Activated CD4-positive, alpha-beta T cell treated with anti-CD3 and anti-CD28 coated beads for 4 hours (primary cell): ENCODE measurements around the gene ROPN1B.
"Not testable (repeated sequence)": the region's sequence is repeated elsewhere in the genome, so short reads cannot be mapped to it uniquely, and the experiment has no call there.

Experiments
- DNase-seq, 2 donors: peaks; one replicate each; pipeline ENCODE4 v3.0.0-alpha.2; 2020

Gene ROPN1B

DNA sequence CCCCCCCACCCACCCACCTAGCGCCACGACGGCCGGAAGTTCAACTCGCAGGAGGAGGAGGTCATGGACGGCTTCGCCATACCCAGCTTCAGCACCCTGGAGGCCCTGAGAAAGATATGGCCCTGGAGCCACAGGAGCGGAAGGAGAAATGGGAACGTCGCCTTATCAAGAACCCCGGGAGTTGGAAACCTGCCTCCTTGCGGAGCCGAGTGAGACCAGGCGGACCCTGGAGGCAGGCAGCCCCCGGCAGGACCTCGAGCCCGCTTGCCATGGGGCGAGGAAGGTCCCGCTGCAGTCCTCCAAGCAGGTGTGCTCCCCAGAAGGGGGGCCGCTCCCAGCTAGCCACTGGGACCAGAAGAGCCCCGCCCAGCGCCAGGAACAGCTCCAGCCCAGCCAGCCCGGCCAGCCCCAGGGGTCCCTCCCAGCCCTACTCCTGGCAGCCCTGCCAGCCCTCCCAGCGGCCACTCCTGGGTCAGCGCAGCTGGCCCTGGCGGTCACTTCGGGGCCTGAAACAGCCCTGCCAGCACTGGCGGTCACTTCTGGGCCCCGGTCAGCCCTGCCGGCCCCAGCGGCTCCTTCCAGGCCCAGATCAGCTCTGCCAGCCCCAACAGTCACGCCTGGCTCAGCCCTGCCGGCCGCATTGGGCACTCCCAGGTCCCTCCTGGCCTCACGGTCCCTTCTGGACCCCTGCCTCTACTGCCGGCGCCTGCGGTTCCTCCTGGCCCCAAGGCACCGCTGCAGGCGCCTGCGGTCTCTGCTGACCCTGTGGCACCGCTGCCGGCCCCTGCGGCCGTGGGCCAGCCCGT, 10.3 kb upstream of the ROPN1B start:
- DNase-seq = no peak

DNA sequence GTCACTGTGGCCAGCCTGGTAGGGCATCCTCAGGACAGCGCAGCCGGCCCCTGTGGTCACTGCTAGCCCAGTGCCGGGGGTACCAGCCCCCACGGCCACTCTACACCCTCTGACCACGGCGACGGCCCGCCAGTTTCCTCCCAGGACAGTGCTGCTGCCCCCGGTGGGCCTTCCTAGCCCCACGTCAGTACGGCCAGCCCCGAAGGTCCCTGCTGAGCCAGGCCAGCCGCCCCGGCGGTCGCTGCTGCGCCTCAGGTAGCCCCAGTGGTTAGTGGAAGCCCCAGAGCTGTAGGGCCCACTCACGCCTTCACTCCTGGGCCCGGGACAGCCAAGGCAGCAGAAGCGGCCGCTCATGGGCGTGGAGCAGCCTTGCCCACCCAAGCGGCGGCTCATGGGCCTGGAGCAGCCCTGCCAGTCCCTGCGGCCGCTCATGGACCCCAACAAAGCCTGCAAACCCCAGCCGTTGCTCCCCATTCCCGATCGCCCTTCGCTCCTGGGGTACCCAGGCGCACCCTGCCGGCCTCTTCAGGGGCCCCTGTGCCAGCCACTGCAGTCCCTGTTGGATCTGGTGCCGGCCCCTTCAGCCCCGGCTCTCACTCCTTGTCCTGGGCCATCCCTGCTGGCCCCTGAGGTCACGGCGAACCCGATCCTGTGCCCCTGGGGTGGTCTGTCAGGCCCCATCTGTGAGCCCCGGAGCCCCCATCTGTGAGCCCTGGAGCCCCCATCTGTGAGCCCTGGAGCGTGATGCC, 9.5 kb upstream of the ROPN1B start:
- DNase-seq = no peak

- DNase-seq = no peak
Observed at GRCh38 chr3:125960066-125960424, 8.9 kb upstream of the ROPN1B start.

DNA sequence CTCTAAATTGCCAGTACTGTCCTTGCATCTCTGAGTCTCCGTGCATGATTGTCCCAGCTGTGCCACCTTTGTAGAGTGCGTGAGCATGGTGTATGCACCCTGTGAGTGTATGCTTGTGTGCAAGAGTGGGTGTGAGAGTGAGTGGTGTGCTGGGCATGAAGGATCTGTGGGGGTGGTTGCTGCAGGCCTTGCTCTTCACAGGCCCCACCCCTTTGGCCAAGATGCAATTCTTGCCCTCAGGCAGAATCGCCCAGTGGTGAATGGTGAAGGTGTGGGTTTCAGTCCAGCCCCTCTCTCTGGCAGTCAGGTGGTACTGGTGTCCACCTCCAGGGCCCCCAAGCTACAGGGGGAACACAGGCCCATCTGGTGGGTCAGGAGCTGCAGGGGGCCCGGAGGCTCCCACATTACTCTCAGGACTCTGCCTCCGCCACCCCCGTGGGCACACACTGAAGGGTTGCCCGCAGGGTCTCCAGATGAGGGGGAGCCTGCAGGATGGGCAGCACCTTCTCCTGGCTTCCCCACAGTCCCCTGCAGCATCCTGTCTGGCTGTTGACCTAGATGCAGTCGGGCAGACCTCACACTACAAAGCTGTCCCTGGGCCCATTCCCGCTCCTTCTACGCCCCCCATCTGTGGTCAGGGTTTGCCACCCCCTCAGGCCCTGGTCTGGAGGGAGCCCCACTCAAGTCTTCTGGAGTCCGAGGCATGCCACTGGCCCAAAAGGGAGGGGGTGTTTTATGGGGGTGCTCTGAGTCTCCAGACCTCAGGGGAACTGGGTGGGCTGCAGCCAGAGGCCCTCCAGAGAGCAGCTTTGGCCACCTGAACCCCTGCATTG, 8.3 kb upstream of the ROPN1B start:
- no peak for DNase-seq

DNA sequence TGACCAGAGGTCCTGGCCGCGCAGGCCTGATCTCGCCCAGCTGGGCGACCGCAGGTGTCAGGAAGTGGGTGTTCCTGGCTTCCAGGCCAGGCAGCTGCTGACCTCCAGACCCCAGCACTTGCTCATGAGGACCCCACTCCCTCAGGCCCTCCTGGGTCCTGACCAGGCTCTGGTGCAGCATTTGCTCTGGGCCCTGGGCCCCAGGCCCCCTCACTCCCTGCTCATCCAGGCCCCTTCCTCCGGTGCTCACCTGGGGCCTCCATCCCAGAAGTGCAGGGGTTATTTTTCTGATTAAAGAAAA, 7.7 kb upstream of the ROPN1B start:
- DNase-seq = no peak

DNA sequence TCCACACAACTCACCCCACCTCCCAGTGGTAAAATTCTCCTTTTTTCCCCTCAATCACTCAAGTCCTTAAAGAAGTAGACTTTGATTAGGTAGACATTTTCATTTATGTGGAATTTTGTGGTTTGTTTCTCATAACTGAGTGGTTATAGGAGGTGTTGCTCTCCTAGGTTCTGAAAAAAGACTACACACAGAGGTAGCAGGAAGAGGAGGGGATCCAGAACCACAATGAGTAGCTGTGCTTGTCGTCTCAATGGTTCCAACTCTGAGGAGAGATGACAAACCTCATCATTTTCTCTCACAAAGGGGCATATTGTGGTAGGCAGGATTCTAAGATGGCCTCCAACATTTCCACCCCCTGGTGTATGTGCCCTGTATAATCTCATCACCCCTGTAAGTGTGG, 5.1 kb upstream of the ROPN1B start:
- DNase-seq = not testable (repeated sequence)

DNA sequence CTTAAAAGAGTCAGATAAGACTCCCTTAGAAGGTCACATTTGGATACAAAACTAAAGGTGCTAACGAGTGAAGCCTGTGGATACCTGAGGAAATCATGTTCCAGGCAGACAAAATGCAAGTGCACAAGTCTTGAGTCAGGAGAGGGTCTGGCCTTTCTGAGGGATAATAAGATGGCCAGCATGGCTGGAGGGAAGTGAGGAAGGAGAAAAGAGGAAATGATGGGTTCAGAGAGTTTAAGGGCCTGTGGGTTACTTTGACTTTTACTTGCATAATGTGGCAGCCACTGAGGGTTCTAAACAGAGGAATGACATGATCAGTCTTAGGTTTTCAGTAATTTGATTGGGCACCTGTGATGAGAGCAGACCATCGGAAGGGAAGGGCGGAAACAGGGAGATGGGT, 3.5 kb upstream of the ROPN1B start:
- DNase-seq = no peak

DNA sequence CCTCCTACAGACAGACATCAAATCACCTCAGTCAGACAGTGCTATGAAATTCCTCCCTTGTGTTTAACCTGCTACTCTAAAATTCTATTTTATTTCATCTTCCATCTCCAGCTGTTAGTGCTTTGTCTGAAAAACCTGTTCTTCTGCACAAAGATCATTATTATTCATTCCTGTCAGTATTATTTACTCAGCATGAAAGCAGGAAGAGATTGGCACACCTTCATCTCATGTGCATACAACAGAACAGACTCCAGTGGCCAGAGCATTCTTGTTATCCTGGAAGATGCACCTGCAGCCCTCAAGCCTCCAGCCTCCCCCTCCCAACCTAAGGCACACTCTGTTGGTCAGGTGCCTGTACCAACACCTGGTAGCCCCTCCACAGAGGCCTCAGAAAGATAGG, 1.8 kb upstream of the ROPN1B start:
- DNase-seq = no peak

DNA sequence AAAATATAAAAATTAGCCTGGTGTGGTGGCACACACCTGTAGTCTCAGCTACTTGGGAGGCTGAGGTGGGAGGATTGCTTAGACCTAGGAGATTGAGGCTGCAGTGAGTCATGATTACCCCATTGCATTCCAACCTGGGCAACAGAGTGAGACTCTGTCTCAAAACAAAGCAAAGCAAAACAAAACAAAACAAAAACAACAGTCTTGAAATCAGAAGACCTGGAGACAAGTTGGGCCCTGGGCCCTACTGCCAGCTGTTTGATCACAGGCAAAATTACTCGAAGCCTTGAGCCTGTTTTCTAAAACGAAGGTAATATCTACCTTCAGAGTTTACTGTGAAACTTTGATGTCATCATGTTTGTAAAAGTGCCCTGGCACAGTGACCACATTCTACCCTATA, 857 bp upstream of the ROPN1B start:
- not testable (repeated sequence) for DNase-seq

DNA sequence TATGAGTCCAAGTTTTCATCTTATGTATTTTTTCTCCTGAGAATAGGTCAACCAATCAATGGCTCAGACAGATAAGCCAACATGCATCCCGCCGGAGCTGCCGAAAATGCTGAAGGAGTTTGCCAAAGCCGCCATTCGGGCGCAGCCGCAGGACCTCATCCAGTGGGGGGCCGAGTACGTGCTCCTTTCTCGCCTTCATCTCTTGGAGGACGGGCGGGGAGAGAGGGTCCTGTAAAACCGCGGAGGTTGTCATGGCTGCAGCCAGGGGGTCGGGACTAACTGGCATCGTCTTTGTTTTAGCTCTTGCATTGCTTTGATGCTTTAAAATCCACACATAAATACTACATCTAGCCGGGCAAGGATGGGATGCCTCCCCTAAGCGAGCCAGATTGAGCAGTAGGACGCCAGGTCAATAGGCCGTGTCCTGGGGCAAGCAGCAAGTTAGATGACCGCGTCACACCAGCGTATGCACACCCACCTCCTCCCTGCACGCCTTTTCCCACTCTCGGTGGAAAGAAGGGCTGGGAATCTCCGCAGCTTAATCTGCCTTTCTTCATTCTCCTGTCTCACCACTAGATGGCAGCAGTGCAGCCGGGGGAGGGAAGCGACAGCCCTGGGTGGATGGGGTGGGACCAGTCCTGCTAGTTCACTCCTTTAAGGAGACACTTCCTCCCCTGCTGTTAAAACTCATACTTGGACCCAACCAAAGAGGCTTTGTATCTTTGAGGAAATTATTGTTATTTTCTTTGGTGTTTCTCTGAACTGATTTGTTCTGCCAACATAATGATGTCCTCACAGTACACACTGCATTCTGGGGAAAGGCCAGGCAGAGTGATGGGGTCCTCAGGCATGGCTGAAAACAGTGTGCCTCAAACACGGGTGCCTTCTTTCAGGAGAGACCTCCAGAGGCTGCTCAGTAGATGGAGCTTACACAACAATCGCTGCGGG, 3.3 kb downstream of the ROPN1B start:
- peak in 1 of 2 donors; percentile 25 for DNase-seq

- not testable (repeated sequence) for DNase-seq
Observed at GRCh38 chr3:125975245-125976002, 6.4 kb downstream of the ROPN1B start.

- DNase-seq = not testable (repeated sequence)
Observed at GRCh38 chr3:125976003-125976390, 7.0 kb downstream of the ROPN1B start.

GRCh38 chr3:125977104-125977503, 8.1 kb downstream of the ROPN1B start:
- not testable (repeated sequence) for DNase-seq

- DNase-seq = not testable (repeated sequence)
Observed at GRCh38 chr3:125984951-125985350, 16.0 kb downstream of the ROPN1B start.

DNA sequence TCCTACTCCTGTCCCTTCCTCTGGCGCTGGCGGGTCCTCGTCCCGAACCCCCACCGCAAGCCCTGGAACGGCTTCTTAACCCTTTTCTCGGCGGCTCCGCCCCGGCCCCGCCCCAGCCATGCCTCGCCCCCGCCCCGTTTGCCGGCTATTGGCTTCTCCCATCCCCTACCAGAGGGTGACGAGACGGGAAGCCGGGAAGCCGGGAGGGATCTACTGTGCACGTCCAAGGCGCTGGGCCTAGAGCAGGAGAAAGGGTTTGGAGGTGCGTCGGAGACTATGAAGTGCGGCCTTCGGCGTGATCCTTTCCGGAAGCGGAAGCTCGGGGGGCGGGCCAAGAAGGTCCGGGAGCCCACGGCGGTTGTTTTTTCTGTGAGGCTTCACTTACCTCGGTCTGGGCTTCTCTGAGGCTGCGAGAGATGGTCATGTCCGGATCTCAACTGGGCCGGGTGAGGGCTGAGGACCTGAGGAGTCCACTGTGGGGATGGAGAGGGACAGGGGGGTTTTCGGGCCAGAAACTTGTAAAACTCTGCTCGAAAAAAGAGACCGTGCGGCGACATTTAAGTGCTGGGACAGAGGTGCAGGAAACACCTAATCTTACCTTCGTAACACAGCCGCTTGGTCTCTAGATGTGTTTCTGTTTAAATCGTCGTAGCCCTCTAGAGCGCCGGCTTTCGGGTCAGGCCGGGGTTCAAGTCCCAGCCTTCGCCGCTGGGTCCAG, 21.4 kb downstream of the ROPN1B start:
- peak; percentile 52 to 56 for DNase-seq

DNA sequence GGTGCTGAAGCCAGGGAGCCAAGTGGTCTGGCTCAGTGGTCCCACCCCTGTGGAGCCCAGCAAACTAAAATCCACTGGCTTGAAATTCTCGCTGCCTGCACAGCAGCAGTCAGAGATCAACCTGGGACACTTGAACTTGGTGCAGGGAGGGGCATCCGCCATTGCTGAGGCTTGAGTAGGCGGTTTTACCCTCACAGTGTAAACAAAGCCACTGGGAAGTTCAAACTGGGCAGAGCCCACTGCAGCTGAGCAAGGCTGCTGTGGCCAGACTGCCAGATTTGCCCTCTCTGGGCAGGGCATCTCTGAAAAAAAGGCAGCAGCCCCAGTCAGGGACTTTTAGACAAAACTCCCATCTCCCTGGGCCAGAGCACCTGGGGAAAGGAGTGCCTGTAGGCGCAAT, 27.8 kb downstream of the ROPN1B start:
- DNase-seq = not testable (repeated sequence)

GRCh38 chr3:126002189-126002588, 33.2 kb downstream of the ROPN1B start:
- DNase-seq = no peak

DNA sequence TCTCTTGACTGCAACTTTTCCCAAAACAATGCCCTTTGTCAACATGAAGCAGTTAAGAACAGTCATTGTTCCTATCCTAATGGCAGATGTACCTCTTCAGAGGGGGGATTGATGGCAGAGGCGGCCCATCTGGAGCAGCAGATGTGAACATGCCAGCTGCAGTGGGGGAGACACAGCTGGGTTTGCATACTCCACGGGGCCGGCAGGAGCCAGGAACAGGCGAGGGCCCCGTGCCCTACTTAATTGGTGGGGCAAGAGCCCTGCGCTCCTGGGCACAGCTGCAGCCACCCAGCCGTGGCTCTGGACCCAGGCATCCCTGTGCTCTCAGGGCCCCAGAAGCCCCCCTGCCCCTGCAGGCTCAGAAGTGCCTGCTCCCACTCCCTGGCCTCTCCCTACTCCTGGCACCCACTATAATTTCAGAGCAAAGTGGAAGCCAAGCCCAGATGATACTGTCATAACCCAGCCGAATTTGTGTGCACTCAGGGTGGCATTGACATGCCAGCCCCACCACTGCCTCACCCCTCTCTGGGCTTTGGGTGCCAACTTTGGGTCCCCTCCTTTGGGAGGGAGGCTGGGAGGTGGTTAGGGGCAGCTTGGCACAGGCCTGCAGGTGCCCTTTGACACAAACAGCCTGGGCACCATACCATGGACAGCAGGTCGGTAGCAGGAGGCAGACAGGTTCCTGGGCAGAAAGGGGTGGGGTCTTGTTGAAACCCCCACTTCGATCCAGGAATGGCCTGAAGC, 34.6 kb downstream of the ROPN1B start:
- DNase-seq = no peak

GRCh38 chr3:126004217-126004616, 35.2 kb downstream of the ROPN1B start:
- DNase-seq = no peak

- DNase-seq = no peak
Observed at GRCh38 chr3:126004692-126005091, 35.7 kb downstream of the ROPN1B start.
